Stomach (tissue), 9 donors: ENCODE measurements around the gene OLFML3. TPM values are rescaled to one million over a fixed set of nuclear protein-coding genes. Genes with fewer than 3 reads are reported as not detected.

Experiments
- DNase-seq, 2 donors: peaks; one replicate each; pipeline versions ENCODE4 v3.0.0 to v3.0.0-alpha.2; 2013 to 2019
- H3K27ac ChIP-seq, 5 donors: fragments of 200-600 bp in 4 of 5; sonication (generic) in 4 of 5; one replicate each; pipeline ENCODE4 v1.5.1; 2013 to 2019; ENCODE audit warnings: mild to moderate bottlenecking in 1 of 5, moderate library complexity in 1 of 5
- H3K27me3 ChIP-seq, 3 donors: fragments of 200-600 bp; sonication (generic); one replicate each; pipeline ENCODE4 v1.5.1; 2017 to 2019; ENCODE audit warnings: mixed run types in 1 of 3
- H3K36me3 ChIP-seq, 4 donors: fragments of 200-600 bp; sonication (generic); 1 replicate in 3 of 4; 2 replicates in 1 of 4; pipeline ENCODE4 v1.5.1; 2016 to 2019
- H3K4me1 ChIP-seq, 4 donors: fragments of 200-600 bp; sonication (generic); one replicate each; pipeline ENCODE4 v1.5.1; 2016 to 2019
- H3K4me3 ChIP-seq, 4 donors: fragments of 200-600 bp; sonication (generic) in 3 of 4; one replicate each; pipeline ENCODE4 v1.5.1; 2016 to 2019; ENCODE audit warnings: mild to moderate bottlenecking in 1 of 4
- H3K9me3 ChIP-seq, 4 donors: fragments of 200-600 bp; sonication (generic); one replicate each; pipeline ENCODE4 v1.5.1; 2016 to 2019
- EP300 ChIP-seq: sonication (generic); formaldehyde crosslinking; IDR thresholded peaks from one replicate; pipeline ENCODE4 v1.6.1; 2017; ENCODE audit warnings: antibody characterized with exemption
- POLR2A ChIP-seq, 4 donors: fragments of 450-650 bp; IDR thresholded peaks; one replicate each; pipeline ENCODE4 v1.6.1; 2016; ENCODE audit warnings: antibody characterized with exemption in 4 of 4, control low read depth in 2 of 4, mild to moderate bottlenecking in 1 of 4, moderate library complexity in 1 of 4
- POLR2AphosphoS5 ChIP-seq, 3 donors: sonication (generic); formaldehyde crosslinking; IDR thresholded peaks; one replicate each; pipeline ENCODE4 v1.6.1; 2016; ENCODE audit warnings: antibody characterized with exemption in 3 of 3
- WGBS, 5 donors: extraction: QIAGEN DNeasy Blood & Tissue Kit in 3 of 5; methylation state at CpG; one replicate each; pipeline versions ENCODE4 v1.1.5 to v1.1.7; 2013 to 2018; 5-methylcytosine and 5-hydroxymethylcytosine counted together
- intact Hi-C: fragments of 100-400 bp; cut with DNase I; formaldehyde crosslinking; loops from one replicate; pipeline ENCODE4 v1.15.1; 2023; ENCODE audit warnings: low total_unique reads
- polyA plus RNA-seq, 3 donors: library from polyadenylated mRNA; stranded (reverse); fragments of 200-250 nt; gene quantifications; one replicate each; pipeline ENCODE4 v1.2.3, GENCODE V29; 2013
- total RNA-seq, 5 donors: library from RNA; depleted of rRNA; stranded (reverse); fragments of >200 nt; gene quantifications; one replicate each; pipeline versions ENCODE4 v1.1.0 to v1.2.3, GENCODE V29; 2014 to 2016
- TF ChIP-seq, protein P1 (sequence below), 7 experiments: fragments of 450-650 bp in 4 of 7; fragments of 200-600 bp in 3 of 7; sonication (generic) in 3 of 7; IDR thresholded peaks; one replicate each; pipeline ENCODE4 v1.5.1; 2016 to 2019; ENCODE audit warnings: antibody characterized with exemption in 7 of 7, control low read depth in 2 of 7, mild to moderate bottlenecking in 1 of 7
- donor health status: healthy with polysubstance abuse.
- donor health status: Bipolar disorder and iron deficiency.
- donor health status: healthy.

OLFML3 gene
- total and polyA plus RNA-seq, 8 donors, result 2.9 to 84.3 (median 25.2) TPM

GRCh38 chr1:113983391-113983790 lies 4.1 kb downstream of the OLFML3 start:
- H3K27ac ChIP-seq, result peak overlapping the region in 4 of 5 donors; percentile 64 to 85 (median 83)
- no peaks in the 10 kb centered on the region for H3K9me3 ChIP-seq
- TF ChIP-seq, protein P1, sequence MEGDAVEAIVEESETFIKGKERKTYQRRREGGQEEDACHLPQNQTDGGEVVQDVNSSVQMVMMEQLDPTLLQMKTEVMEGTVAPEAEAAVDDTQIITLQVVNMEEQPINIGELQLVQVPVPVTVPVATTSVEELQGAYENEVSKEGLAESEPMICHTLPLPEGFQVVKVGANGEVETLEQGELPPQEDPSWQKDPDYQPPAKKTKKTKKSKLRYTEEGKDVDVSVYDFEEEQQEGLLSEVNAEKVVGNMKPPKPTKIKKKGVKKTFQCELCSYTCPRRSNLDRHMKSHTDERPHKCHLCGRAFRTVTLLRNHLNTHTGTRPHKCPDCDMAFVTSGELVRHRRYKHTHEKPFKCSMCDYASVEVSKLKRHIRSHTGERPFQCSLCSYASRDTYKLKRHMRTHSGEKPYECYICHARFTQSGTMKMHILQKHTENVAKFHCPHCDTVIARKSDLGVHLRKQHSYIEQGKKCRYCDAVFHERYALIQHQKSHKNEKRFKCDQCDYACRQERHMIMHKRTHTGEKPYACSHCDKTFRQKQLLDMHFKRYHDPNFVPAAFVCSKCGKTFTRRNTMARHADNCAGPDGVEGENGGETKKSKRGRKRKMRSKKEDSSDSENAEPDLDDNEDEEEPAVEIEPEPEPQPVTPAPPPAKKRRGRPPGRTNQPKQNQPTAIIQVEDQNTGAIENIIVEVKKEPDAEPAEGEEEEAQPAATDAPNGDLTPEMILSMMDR (IDR thresholded peaks at IDR 0.05), result no peak
- TF ChIP-seq EP300 (no peak), POLR2AphosphoS5 (IDR thresholded peaks at IDR 0.05) (no peak), POLR2A (IDR thresholded peaks at IDR 0.05) (no peak)
- H3K27me3 ChIP-seq, result no peaks in the 10 kb centered on the region
- H3K36me3 ChIP-seq, result no peaks in the 10 kb centered on the region
- DNase-seq, result peak in 1 of 2 donors; percentile 55
- intact Hi-C loops, result no loop called here
- peak overlapping the region; percentile 21 to 42 (median 32) for H3K4me3 ChIP-seq
- WGBS, 5 donors, result 57 to 76% (median 66%) methylated on average over 8 of the region's 8 CpGs
- peaks cover 19 to 66% (median 51%) of the 10 kb centered on the region in 4 donors for H3K4me1 ChIP-seq

- H3K4me3 ChIP-seq, result peak overlapping the region in 1 of 4 donors; percentile 34
- peak overlapping the region in 4 of 5 donors; percentile 64 to 85 (median 83) for H3K27ac ChIP-seq
- H3K36me3 ChIP-seq, result no peaks in the 10 kb centered on the region
- H3K4me1 ChIP-seq, result peaks cover 19 to 62% (median 49%) of the 10 kb centered on the region in 4 donors
- DNase-seq, result no peak
- intact Hi-C loops, result no loop called here
- WGBS, 5 donors, result 80 to 93% (median 82%) methylated on average over 7 of the region's 7 CpGs
- TF ChIP-seq POLR2AphosphoS5 (IDR thresholded peaks at IDR 0.05), result no peak
- TF ChIP-seq, protein P1 (IDR thresholded peaks at IDR 0.05), result no peak
- no peak for TF ChIP-seq POLR2A (IDR thresholded peaks at IDR 0.05)
- TF ChIP-seq EP300, result no peak
- H3K9me3 ChIP-seq, result no peaks in the 10 kb centered on the region
- H3K27me3 ChIP-seq, result no peaks in the 10 kb centered on the region
These were observed 4.6 kb downstream of the OLFML3 start for GRCh38 chr1:113983826-113984225.

DNA sequence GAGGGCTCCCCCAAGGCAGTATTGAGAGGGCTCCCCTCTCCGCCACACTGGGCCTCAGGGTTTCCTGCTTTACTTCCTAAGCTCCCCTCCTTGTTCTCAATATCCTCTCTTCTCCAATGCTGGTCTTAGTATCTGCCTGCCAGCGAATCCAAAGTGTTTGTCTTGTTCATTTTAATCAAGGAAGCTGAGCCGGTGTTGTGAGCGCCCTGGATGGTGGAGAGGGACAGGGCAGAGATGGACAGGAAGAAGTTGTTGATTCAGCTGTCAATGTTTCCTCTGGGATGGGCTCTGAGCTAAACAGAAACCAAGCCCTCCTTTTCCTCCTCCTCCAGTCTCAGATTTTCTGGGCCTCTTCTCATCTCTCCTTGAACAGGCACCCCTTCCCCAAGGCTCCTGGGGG lies 5.4 kb downstream of the OLFML3 start:
- H3K4me3 ChIP-seq, result no peak overlapping the region
- no peaks in the 10 kb centered on the region for H3K27me3 ChIP-seq
- H3K27ac ChIP-seq, result peak overlapping the region in 3 of 5 donors; percentile 24 to 85 (median 84)
- no peaks in the 10 kb centered on the region for H3K9me3 ChIP-seq
- peaks cover 19 to 53% (median 42%) of the 10 kb centered on the region in 4 donors for H3K4me1 ChIP-seq
- TF ChIP-seq EP300, result no peak
- TF ChIP-seq, protein P1 (IDR thresholded peaks at IDR 0.05), result no peak
- TF ChIP-seq POLR2A (IDR thresholded peaks at IDR 0.05), result no peak
- TF ChIP-seq POLR2AphosphoS5 (IDR thresholded peaks at IDR 0.05), result no peak
- WGBS, 5 donors, result 36 to 67% (median 61%) methylated on average over 4 of the region's 4 CpGs
- DNase-seq, result peak in 1 of 2 donors; percentile 40
- intact Hi-C loops, result no loop called here
- no peaks in the 10 kb centered on the region for H3K36me3 ChIP-seq

- no peak overlapping the region for H3K4me3 ChIP-seq
- peaks cover 13 to 37% (median 29%) of the 10 kb centered on the region in 4 donors for H3K4me1 ChIP-seq
- H3K9me3 ChIP-seq, result no peaks in the 10 kb centered on the region
- H3K27ac ChIP-seq, result no peak overlapping the region
- no peak for DNase-seq
- H3K36me3 ChIP-seq, result no peaks in the 10 kb centered on the region
- intact Hi-C loops, result no loop called here
- no peak for TF ChIP-seq EP300
- no peak for TF ChIP-seq POLR2AphosphoS5 (IDR thresholded peaks at IDR 0.05)
- no peaks in the 10 kb centered on the region for H3K27me3 ChIP-seq
- 75 to 86% (median 83%) methylated on average over 6 of the region's 6 CpGs for WGBS, 5 donors
These were observed 7.5 kb downstream of the OLFML3 start for GRCh38 chr1:113986802-113987201.

GRCh38 chr1:113987259-113987658 lies 8.0 kb downstream of the OLFML3 start:
- WGBS, 5 donors, result 75 to 93% (median 76%) methylated on average over 5 of the region's 5 CpGs
- no peaks in the 10 kb centered on the region for H3K36me3 ChIP-seq
- intact Hi-C loops, result no loop called here
- H3K4me1 ChIP-seq, result peaks cover 13 to 32% (median 26%) of the 10 kb centered on the region in 4 donors
- H3K4me3 ChIP-seq, result no peak overlapping the region
- no peak overlapping the region for H3K27ac ChIP-seq
- no peaks in the 10 kb centered on the region for H3K27me3 ChIP-seq
- H3K9me3 ChIP-seq, result no peaks in the 10 kb centered on the region
- no peak for DNase-seq
- TF ChIP-seq POLR2A (IDR thresholded peaks at IDR 0.05), result no peak
- TF ChIP-seq EP300, result no peak
- no peak for TF ChIP-seq POLR2AphosphoS5 (IDR thresholded peaks at IDR 0.05)
- TF ChIP-seq, protein P1 (IDR thresholded peaks at IDR 0.05), result no peak
